ENCODE results near the gene COL28A1.

The COL28A1 gene

GRCh38 chr7:7552199-7552598, 16.5 kb upstream of the COL28A1 start:
- TF ChIP-seq CTCF (IDR thresholded peaks at IDR 0.05; ENCODE audit: low read depth, low read length): no peak
- DNase-seq (ENCODE audit: low read depth in 2 of 2): no peak
- H3K4me3 ChIP-seq (replicated peaks in 1 of 2; ENCODE audit: low read depth in 2 of 2, low read length in 2 of 2): no peak overlapping the region

GRCh38 chr7:7550663-7551062, 15.0 kb upstream of the COL28A1 start:
- DNase-seq (ENCODE audit: low read depth in 2 of 2): no peak
- TF ChIP-seq CTCF (IDR thresholded peaks at IDR 0.05; ENCODE audit: low read depth, low read length): no peak
- H3K4me3 ChIP-seq (replicated peaks in 1 of 2; ENCODE audit: low read depth in 2 of 2, low read length in 2 of 2): no peak overlapping the region

GRCh38 chr7:7548407-7548806, 12.7 kb upstream of the COL28A1 start:
- DNase-seq (ENCODE audit: low read depth in 2 of 2): no peak
- H3K4me3 ChIP-seq (replicated peaks in 1 of 2; ENCODE audit: low read depth in 2 of 2, low read length in 2 of 2): no peak overlapping the region
- TF ChIP-seq CTCF (IDR thresholded peaks at IDR 0.05; ENCODE audit: low read depth, low read length): no peak

GRCh38 chr7:7542251-7542835, 6.7 kb upstream of the COL28A1 start:
- no peak overlapping the region for H3K4me3 ChIP-seq (replicated peaks in 1 of 2; ENCODE audit: low read depth in 2 of 2, low read length in 2 of 2)
- TF ChIP-seq CTCF (IDR thresholded peaks at IDR 0.05; ENCODE audit: low read depth, low read length): no peak
- no peak for DNase-seq (ENCODE audit: low read depth in 2 of 2)

GRCh38 chr7:7539711-7540110, 4.0 kb upstream of the COL28A1 start:
- H3K4me3 ChIP-seq (replicated peaks in 1 of 2; ENCODE audit: low read depth in 2 of 2, low read length in 2 of 2): no peak overlapping the region
- no peak for TF ChIP-seq CTCF (IDR thresholded peaks at IDR 0.05; ENCODE audit: low read depth, low read length)
- no peak for DNase-seq (ENCODE audit: low read depth in 2 of 2)

GRCh38 chr7:7539152-7539551, 3.5 kb upstream of the COL28A1 start:
- TF ChIP-seq CTCF (IDR thresholded peaks at IDR 0.05; ENCODE audit: low read depth, low read length): no peak
- no peak overlapping the region for H3K4me3 ChIP-seq (replicated peaks in 1 of 2; ENCODE audit: low read depth in 2 of 2, low read length in 2 of 2)
- DNase-seq (ENCODE audit: low read depth in 2 of 2): no peak

- no peak for TF ChIP-seq CTCF (IDR thresholded peaks at IDR 0.05; ENCODE audit: low read depth, low read length)
- H3K4me3 ChIP-seq (replicated peaks in 1 of 2; ENCODE audit: low read depth in 2 of 2, low read length in 2 of 2): no peak overlapping the region
- no peak for DNase-seq (ENCODE audit: low read depth in 2 of 2)
These were observed 2.0 kb upstream of the COL28A1 start for GRCh38 chr7:7537711-7538110.
